ENCODE measurements around the gene COL4A1.

The COL4A1 gene

GRCh38 chr13:110254151-110254679 is 52.7 kb downstream of the COL4A1 start:
- DNase-seq, result no peak

GRCh38 chr13:110251193-110251819 is 55.7 kb downstream of the COL4A1 start:
- DNase-seq, result no peak

- DNase-seq, result no peak
Measured at GRCh38 chr13:110250258-110250891, 56.6 kb downstream of the COL4A1 start.

- no peak for DNase-seq
Measured at GRCh38 chr13:110249326-110249725, 57.6 kb downstream of the COL4A1 start.

- no peak for DNase-seq
Measured at GRCh38 chr13:110248449-110249143, 58.4 kb downstream of the COL4A1 start.

- no peak for DNase-seq
Measured at GRCh38 chr13:110246530-110246929, 60.4 kb downstream of the COL4A1 start.

- DNase-seq, result no peak
Measured at GRCh38 chr13:110245416-110245899, 61.5 kb downstream of the COL4A1 start.

- DNase-seq, result no peak
Measured at GRCh38 chr13:110244976-110245375, 62.0 kb downstream of the COL4A1 start.

GRCh38 chr13:110244071-110244830 is 62.7 kb downstream of the COL4A1 start:
- DNase-seq, result no peak

- no peak for DNase-seq
Measured at GRCh38 chr13:110242615-110243014, 64.3 kb downstream of the COL4A1 start.

- DNase-seq, result no peak
Measured at GRCh38 chr13:110240943-110241342, 66.0 kb downstream of the COL4A1 start.

GRCh38 chr13:110240352-110240751 is 66.6 kb downstream of the COL4A1 start:
- no peak for DNase-seq

- DNase-seq, result no peak
Measured at GRCh38 chr13:110239280-110240125, 67.5 kb downstream of the COL4A1 start.

- DNase-seq, result no peak
Measured at GRCh38 chr13:110238818-110239195, 68.2 kb downstream of the COL4A1 start.

GRCh38 chr13:110237875-110238817 is 68.8 kb downstream of the COL4A1 start:
- no peak for DNase-seq

- DNase-seq, result no peak
Measured at GRCh38 chr13:110236831-110237261, 70.1 kb downstream of the COL4A1 start.

- no peak for DNase-seq
Measured at GRCh38 chr13:110236431-110236830, 70.5 kb downstream of the COL4A1 start.

GRCh38 chr13:110234532-110234931 is 72.4 kb downstream of the COL4A1 start:
- DNase-seq, result no peak

GRCh38 chr13:110233951-110234280 is 73.0 kb downstream of the COL4A1 start:
- DNase-seq, result no peak

GRCh38 chr13:110233181-110233950 is 73.6 kb downstream of the COL4A1 start:
- DNase-seq, result no peak

Data from 8988T (cell line).